ENCODE results near the gene COA1. TPM values are rescaled to one million over a fixed set of nuclear protein-coding genes. Genes with fewer than 3 reads are reported as not detected.

The COA1 gene
- total RNA-seq, 4 donors from 2014 or later, result 31.8 to 53.2 (median 39.8) TPM

DNA sequence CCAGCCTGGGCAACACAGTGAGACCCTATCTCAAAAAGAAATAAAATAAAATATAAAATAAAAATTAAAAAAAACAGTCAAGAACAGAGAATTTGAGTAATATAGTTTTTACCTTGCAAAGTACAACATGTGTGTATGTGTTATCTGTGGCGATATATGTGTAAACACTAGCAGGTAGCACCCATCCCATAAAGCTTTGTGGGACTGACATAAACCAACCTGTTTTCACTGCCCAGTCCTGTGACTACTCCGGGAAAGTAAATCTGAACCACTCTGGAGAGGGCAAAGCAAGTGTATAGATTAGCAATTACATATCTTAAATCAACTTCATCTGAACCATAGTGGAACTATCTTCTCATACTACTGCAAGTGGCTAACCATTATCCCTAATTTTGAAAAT, 72.3 kb downstream of the COA1 start:
- Histone ChIP-seq H3K27ac (no peak overlapping the region), H3K27me3 (no peaks in the 10 kb centered on the region), H3K4me1 (peaks cover 6 to 26% (median 10%) of the 10 kb centered on the region in 4 donors), H3K36me3 (no peaks in the 10 kb centered on the region), H3K9me3 (no peaks in the 10 kb centered on the region), H3K4me3 (no peak overlapping the region)
- TF ChIP-seq POLR2AphosphoS5 (IDR thresholded peaks at IDR 0.05) (no peak), POLR2A (IDR thresholded peaks at IDR 0.05) (no peak)
- TF ChIP-seq, protein P1, sequence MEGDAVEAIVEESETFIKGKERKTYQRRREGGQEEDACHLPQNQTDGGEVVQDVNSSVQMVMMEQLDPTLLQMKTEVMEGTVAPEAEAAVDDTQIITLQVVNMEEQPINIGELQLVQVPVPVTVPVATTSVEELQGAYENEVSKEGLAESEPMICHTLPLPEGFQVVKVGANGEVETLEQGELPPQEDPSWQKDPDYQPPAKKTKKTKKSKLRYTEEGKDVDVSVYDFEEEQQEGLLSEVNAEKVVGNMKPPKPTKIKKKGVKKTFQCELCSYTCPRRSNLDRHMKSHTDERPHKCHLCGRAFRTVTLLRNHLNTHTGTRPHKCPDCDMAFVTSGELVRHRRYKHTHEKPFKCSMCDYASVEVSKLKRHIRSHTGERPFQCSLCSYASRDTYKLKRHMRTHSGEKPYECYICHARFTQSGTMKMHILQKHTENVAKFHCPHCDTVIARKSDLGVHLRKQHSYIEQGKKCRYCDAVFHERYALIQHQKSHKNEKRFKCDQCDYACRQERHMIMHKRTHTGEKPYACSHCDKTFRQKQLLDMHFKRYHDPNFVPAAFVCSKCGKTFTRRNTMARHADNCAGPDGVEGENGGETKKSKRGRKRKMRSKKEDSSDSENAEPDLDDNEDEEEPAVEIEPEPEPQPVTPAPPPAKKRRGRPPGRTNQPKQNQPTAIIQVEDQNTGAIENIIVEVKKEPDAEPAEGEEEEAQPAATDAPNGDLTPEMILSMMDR (IDR thresholded peaks at IDR 0.05), result no peak
- in situ Hi-C loops (cut with MboI; ENCODE audit: low pct_ligation_motif_present in 1 of 4, low pct_unique_long_range_greater_than_20kb in 1 of 4, low sequenced_read_pairs in 3 of 4) (no loop called here), intact Hi-C loops (cut with DNase I; ENCODE audit: low total_unique reads) (no loop called here)
- 65% methylated on average over 2 of the region's 2 CpGs; no CpG with 5 or more reads in 1 of the 2 donors for WGBS, 2 donors (ENCODE audit: low coverage in 1 of 2)
- no peak for DNase-seq

DNA sequence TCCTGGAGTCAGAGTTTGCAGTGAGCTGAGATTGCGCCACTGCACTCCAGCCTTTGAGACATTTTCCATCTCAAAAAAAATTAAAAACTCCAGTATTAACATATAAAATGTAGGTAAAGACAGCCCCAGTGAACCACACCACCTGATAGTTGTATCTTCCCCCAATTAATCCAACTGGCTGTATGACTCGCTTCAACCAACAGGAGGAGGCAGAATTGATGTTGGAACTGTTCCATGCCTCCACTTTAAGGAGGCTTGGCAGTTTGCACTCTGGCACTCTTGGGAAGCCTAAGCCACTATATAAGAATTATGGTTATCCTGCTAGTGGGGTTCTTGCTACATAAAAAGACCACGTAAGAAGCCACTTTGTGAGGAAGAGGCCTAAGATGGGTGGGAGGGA, 73.7 kb downstream of the COA1 start:
- H3K4me3 ChIP-seq, result no peak overlapping the region
- no peaks in the 10 kb centered on the region for H3K36me3 ChIP-seq
- no peaks in the 10 kb centered on the region for H3K27me3 ChIP-seq
- no peaks in the 10 kb centered on the region for H3K9me3 ChIP-seq
- in situ Hi-C loops (cut with MboI; ENCODE audit: low pct_ligation_motif_present in 1 of 4, low pct_unique_long_range_greater_than_20kb in 1 of 4, low sequenced_read_pairs in 3 of 4) (no loop called here), intact Hi-C loops (cut with DNase I; ENCODE audit: low total_unique reads) (no loop called here)
- WGBS, 2 donors (ENCODE audit: low coverage in 1 of 2), result 100% methylated on average over 1 to 3 of the region's 3 CpGs
- DNase-seq, result no peak
- no peak overlapping the region for H3K27ac ChIP-seq
- TF ChIP-seq, protein P1 (IDR thresholded peaks at IDR 0.05), result no peak
- TF ChIP-seq POLR2AphosphoS5 (IDR thresholded peaks at IDR 0.05) (no peak), POLR2A (IDR thresholded peaks at IDR 0.05) (no peak), EP300 (IDR thresholded peaks at IDR 0.05; ENCODE audit: low read depth) (no peak)
- H3K4me1 ChIP-seq, result peaks cover 6 to 38% (median 19%) of the 10 kb centered on the region in 4 donors

DNA sequence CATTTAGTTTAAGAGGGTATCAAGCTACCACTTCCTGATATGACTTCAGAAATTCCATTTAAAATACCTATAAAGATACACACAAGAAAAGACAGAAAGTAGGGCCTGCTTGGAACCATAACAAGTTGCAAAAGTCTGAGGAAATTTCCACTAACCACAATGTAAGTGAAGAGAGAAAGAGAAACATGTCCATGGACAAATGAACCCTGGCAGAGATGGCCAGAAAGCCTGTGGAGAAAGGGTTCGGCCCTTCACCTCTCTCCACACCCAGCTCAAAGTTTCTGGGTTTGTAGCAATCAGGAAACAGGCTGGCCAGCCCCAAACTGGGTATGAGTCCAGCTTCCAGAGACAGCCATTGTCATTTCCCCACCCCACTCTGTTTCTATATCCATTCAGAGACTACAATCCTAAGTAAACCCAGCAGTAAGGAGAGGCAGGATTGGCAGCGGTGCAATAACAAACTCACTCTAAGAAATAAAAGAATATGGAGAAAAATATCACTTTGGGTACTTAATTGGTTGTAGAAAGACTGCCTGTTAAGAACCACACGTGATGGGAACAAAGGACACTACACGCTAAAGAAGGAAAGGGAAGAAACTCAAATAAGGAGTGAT, 75.3 kb downstream of the COA1 start:
- no peaks in the 10 kb centered on the region for H3K9me3 ChIP-seq
- peaks cover 6 to 50% (median 23%) of the 10 kb centered on the region in 4 donors for H3K4me1 ChIP-seq
- H3K27me3 ChIP-seq, result no peaks in the 10 kb centered on the region
- H3K36me3 ChIP-seq, result no peaks in the 10 kb centered on the region
- in situ Hi-C loops (cut with MboI; ENCODE audit: low pct_ligation_motif_present in 1 of 4, low pct_unique_long_range_greater_than_20kb in 1 of 4, low sequenced_read_pairs in 3 of 4), result no loop called here
- intact Hi-C loops (cut with DNase I; ENCODE audit: low total_unique reads), result no loop called here
- H3K4me3 ChIP-seq, result no peak overlapping the region
- H3K27ac ChIP-seq, result peak overlapping the region in 2 of 4 donors; percentile 32 to 33
- DNase-seq, result no peak
- 83 to 90% methylated on average over 3 to 4 of the region's 4 CpGs for WGBS, 2 donors (ENCODE audit: low coverage in 1 of 2)
- no peak for TF ChIP-seq POLR2AphosphoS5 (IDR thresholded peaks at IDR 0.05)
- TF ChIP-seq POLR2A (IDR thresholded peaks at IDR 0.05), result no peak
- no peak for TF ChIP-seq EP300 (IDR thresholded peaks at IDR 0.05; ENCODE audit: low read depth)
- TF ChIP-seq, protein P1 (IDR thresholded peaks at IDR 0.05), result no peak

DNA sequence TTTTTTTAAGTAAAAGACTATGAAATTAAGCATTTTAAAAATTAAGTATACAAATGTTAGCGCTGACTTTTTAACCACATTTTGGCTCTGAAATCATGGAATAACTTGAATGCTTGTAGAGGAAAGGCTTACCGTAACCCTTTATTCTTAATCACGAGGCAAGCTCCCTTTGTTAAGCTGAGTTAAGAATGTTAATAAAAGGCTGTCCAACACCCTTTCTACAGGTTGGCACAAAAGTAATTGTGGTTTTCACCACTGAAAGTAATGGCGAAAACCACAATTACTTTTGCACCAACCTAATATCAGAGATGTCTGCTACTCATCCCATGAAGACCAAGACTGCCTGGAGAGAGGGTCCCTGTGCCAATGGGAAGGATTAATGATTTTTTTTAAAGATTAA, 75.9 kb downstream of the COA1 start:
- intact Hi-C loops (cut with DNase I; ENCODE audit: low total_unique reads) (no loop called here), in situ Hi-C loops (cut with MboI; ENCODE audit: low pct_ligation_motif_present in 1 of 4, low pct_unique_long_range_greater_than_20kb in 1 of 4, low sequenced_read_pairs in 3 of 4) (no loop called here)
- 85 to 98% methylated on average over 4 of the region's 4 CpGs for WGBS, 2 donors (ENCODE audit: low coverage in 1 of 2)
- Histone ChIP-seq H3K4me1 (peaks cover 10 to 51% (median 26%) of the 10 kb centered on the region in 4 donors), H3K9me3 (no peaks in the 10 kb centered on the region), H3K4me3 (no peak overlapping the region), H3K27ac (peak overlapping the region in 2 of 4 donors; percentile 32 to 33), H3K36me3 (no peaks in the 10 kb centered on the region), H3K27me3 (no peaks in the 10 kb centered on the region)
- DNase-seq, result no peak
- TF ChIP-seq POLR2A (IDR thresholded peaks at IDR 0.05) (no peak), POLR2AphosphoS5 (IDR thresholded peaks at IDR 0.05) (no peak), EP300 (IDR thresholded peaks at IDR 0.05; ENCODE audit: low read depth) (no peak)
- TF ChIP-seq, protein P1 (IDR thresholded peaks at IDR 0.05), result no peak
